ENCODE data around the gene DDX31.
A peak's percentile ranks its signal among the peaks of the same experiment; 100 is the strongest.

The DDX31 gene

DNA sequence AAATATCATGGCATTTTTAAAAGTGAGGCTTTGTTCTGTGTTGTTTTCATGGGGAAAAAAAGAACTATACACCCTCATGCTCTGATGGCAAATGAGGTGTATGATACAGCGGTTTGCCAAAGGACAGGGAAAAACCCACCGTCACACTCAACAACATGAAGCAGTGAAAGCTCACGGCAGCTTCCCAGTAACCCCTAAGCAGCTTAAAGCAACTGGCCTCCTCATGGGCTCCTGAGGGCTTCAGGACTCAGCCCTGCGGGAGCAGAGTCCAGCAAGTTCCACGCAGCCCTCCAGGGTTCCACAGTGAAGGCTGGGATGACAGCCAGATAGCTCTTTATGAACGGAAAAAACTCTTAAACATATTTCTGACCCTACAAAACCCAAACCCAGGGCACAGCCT is 74.5 kb downstream of the DDX31 start:
- DNase-seq (ENCODE audit: low spot score) = no peak

- DNase-seq (ENCODE audit: low spot score) = no peak
These were observed 75.4 kb downstream of the DDX31 start for GRCh38 chr9:132594412-132594811.

- DNase-seq (ENCODE audit: low spot score) = no peak
These were observed 77.3 kb downstream of the DDX31 start for GRCh38 chr9:132592451-132592850.

DNA sequence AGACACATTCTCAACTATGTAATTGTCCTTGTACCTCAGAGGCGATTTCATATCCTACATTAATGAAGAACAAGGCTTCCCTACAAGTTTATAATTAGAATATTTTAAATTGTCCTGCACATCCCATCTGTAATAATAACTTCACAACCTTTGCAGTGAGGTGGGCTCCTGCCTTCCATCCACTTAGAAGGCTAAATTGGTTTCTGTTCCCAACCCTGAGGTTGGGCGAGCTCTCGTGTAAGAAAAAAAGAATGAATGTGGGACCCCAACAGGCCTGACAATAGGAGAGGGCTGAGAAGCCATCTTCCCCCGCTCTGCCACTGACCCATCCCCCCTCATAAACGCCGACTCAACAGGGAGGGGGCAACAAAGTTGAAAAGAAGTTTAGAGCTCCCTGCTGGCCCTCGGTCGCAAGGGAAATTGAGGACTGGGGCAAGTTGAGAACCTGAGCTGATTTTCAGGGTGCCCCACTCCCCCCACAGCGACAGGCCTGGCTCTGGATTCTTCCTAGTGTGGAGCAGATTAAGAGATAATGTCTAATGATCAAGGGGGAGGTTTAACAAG is 78.0 kb downstream of the DDX31 start:
- DNase-seq (ENCODE audit: low spot score) = no peak

GRCh38 chr9:132591244-132591643 is 78.5 kb downstream of the DDX31 start:
- DNase-seq (ENCODE audit: low spot score) = no peak

DNA sequence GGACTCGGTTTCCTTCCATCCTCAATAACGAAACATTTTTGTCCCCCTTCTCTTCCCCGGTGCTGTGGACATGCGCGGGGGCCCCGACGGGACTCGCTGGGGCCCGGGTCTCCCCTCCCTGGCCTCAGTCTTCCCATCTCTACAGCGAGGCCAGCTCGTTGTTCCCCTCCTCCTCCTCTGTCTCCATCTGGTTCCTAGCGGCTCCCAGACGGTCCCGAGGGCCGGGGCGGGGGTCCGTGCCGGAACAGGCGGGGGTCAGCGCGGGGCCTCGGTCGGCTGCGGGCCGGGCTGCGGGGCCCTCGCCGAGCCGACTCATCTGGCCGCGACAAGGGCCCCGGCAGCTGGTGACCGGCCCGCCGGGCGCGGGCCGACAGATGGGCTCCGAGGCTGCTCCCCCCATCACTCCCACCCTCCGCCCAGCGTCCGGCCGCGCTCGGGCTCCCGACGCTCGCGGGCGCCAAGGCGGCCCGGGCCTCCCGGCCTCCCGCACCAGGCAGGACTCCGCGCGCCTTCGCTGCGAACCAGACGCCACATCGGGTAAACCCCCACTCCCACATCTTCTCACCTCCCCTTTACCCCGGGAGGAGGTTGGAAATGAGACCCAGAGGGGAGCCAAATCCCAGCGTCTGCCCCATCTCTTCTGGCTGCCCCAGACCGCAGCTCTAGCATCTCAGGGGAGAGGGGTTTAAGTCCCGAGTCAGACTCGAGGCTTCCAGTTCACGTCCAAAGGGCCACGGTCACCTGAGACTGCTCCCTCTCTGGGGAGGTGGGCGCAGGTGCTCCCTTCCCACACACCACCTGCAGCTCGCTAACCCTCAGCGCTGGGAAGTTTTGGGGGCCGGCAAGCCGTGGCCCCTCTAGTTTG is 79.2 kb downstream of the DDX31 start:
- no peak for DNase-seq (ENCODE audit: low spot score)

DNA sequence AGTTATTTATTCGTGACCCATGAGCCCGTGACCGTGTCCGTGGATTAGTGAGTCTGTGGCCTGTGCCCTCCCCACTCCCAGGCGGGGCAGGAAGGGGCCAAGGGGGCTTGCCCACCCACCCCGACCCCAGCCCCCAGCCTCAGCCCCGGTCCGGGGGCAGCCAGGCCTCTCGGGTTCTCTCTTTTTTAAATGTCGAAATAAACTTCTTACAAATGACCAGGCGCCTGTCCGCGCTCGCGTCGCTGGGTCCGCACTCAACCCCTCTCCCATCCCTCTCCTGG is 79.8 kb downstream of the DDX31 start:
- DNase-seq (ENCODE audit: low spot score) = no peak

DNA sequence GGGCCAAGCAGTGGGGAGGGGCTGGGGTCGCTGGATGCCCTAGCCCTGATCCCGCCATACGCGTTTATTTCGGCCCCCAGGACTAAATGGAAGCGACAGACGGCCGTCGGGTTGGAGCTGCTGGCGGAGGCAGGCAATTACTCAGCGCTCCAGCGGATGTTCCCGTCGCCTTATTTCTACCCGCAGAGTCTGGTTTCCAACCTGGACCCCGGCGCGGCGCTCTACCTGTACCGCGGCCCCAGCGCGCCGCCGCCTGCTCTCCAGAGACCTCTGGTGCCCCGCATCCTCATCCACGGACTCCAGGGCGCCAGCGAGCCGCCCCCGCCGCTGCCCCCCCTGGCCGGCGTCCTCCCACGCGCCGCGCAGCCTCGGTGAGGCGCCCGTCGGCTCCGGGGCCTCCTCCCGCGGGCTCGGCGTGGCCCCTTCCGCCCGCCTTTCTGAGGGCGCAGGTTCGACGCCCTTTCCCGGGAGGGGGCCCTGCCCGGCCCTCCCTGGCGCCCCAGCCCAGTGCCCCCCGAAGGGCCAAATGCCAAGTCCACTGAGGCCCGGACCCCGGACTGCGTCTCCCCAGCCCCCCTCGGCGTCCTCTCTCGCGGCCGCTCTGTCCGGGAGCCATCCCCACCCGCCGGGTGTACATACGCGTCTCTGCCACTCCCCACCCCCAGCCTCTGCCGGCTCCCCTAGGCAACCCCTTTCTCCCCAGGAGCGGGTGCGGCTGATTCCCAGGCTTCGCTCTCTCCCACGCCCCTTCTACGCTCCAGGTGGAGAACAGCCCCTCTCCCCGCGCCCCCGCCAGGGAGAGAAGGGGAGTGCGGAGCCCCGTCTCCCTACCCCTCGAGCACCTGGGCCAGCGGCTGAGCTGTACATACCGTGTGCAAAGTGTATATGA is 80.4 kb downstream of the DDX31 start:
- DNase-seq (ENCODE audit: low spot score) = no peak

DNA sequence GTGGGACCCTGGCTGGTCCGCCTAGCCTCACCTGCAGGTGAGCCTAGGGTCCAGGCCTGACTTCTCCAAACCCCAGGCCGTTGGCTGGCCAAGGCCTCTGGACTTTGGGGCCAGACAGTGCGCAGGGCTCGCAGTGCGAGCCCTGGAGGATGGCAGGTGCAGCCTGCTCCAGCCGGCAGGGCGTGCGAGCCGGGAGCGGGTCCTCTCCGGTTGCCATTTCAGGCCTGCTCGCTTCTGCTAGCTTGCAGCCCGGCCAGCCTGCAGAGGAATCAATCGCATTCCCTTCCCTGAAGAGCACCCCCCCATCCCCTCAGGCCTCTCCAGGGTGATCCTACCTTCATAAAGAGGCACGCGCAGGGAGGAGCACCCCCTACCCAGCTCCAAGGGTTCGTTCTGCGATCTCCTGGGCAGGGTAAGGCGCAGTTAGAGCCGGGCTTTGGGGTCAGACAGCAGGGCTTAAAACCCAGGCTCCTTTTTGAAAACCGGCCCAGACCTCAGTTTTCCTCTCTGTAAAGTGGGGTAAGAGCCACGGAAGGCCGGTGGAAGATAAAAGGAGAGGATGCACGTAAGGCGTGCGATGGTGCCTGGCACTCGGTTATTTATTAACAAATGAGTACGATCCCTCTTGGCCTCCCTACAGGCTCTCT is 81.2 kb downstream of the DDX31 start:
- DNase-seq (ENCODE audit: low spot score) = no peak

DNA sequence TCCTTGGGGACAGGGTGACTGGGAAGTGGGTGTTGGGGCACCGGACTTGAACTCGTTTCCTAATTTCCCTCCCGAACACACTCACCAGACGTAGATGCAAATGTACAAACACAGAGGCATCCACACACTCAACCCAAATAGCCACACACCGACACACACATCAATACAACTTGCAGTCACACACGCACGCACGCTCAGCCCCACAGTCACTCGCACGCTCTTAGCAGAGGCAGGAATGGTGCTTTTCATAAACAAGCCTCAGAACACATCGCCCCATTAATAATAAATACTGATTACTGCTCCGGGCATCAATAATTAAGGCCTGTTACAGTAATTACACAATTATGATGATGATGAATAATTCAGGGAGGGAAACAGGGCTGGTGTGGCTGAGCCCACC is 81.7 kb downstream of the DDX31 start:
- no peak for DNase-seq (ENCODE audit: low spot score)

GRCh38 chr9:132587592-132587955 is 82.2 kb downstream of the DDX31 start:
- DNase-seq (ENCODE audit: low spot score) = no peak

GRCh38 chr9:132586830-132587591 is 82.8 kb downstream of the DDX31 start:
- no peak for DNase-seq (ENCODE audit: low spot score)

DNA sequence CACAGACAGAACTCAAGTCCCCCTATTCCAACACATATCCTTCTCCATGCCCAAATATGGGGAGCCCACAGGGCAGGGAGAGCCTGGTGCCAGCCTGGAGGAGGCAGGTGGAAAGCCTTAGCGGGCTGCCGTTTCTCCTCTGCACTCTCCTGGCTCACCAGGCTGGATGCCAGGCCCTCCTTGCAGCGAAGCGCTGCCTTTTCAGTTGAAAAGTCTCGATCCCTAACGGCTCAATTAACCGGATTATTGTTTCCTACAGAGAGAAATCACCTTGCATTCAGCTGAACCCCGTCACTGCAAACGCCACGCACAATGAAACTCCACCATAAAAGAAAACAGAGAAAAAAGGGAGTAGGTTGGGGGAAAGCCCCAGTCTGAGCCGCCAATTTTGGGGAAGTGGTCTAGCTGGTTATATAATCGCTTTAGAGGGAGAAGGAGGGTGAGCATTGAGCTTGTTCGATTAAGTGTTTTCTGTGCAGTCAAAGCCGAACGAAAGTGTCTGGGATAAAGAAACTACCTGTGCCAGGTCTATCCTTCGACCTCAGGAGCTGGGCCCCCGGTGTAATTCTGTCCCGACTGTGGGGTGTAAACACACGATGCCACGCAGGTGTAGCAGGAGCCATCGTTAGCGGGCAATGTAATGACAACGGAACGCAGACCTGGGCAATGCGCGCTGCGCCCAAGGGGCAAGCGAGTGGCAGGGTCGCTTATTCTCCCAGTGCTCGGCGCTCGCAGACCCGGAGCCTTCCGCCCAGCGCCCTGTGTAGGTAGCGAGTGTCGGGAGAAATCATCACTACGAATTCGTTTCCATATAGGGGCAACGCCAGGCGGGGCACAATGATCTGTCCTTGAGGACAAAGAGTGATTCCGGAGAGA is 83.6 kb downstream of the DDX31 start:
- no peak for DNase-seq (ENCODE audit: low spot score)

GRCh38 chr9:132584601-132585560 is 84.9 kb downstream of the DDX31 start:
- DNase-seq (ENCODE audit: low spot score) = peak; percentile 46

DNA sequence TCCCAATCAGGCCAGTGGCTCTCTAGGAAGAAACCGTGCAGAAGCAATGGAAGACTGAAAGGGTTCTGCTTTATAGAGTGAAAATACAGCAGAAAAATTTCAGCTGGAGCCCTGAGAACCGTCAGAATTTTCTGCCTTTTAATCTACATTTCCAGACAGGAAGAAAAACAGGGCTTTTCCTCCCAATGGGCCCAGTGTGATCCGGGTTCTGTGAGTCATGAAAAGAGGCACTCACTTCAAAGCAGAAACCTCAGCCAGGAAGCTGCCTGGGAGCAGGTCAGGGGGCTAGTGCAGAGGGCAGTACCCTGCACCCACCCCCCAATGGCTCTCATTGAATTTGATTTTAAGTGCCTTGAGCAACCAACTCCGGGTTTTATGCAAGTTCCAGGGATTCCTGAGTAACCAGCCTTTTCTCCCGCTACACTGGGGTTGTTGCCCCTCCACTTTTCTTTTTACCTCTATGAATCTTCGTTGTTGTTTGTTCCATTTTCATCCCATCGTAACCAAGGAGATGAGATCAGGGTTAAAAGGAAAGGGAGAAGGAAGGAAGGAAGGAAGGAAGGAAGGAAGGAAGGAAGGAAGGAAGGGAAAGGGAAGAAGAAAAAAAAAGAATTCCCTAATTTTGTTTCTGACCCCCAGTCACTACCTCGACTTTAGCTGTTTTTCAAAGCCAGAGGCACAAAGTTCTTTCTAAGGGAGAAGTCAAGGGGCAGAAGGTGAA is 86.0 kb downstream of the DDX31 start:
- DNase-seq (ENCODE audit: low spot score) = no peak

DNA sequence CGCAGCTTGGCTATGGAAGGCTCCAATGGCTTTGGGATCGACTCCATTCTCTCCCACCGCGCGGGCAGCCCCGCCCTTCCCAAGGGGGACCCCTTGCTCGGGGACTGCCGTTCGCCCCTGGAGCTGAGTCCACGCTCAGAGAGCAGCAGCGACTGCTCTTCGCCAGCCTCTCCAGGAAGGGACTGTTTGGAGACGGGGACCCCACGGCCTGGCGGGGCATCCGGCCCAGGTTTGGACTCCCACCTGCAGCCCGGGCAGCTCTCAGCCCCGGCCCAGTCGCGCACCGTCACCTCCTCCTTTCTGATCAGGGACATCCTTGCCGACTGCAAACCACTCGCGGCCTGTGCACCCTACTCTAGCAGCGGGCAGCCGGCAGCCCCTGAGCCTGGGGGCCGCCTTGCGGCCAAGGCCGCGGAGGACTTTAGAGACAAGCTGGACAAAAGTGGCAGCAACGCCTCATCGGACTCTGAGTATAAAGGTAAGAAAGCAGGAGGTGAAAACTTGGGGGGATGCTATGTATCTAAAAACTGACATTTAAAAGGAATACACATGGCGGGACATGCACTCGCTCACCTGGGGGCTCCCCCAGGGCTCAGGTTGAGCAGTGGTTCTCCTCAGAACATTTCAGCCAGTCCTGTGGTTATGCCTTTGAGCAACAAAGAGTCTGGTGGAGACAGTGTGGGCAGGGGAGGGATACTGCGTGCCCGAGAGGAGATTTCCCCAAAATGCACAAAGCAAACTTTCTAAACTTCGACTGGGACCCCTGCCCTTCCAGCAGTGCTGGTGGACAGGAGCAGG is 86.8 kb downstream of the DDX31 start:
- DNase-seq (ENCODE audit: low spot score) = no peak

- DNase-seq (ENCODE audit: low spot score) = no peak
These were observed 87.5 kb downstream of the DDX31 start, which contains the start of gene BARHL1 for GRCh38 chr9:132582276-132582785. Gene BARHL1 (plus strand): TSS chr9:132582606. CDS start chr9:132582798, 192 bp downstream.

GRCh38 chr9:132579427-132579798 is 90.4 kb downstream of the DDX31 start:
- DNase-seq (ENCODE audit: low spot score) = no peak

Measured in kidney capillary endothelial cell (primary cell).